NCI-H460 (cell line): ENCODE data around the gene RNGTT. TPM values are rescaled to one million over a fixed set of nuclear protein-coding genes. Genes with fewer than 3 reads are reported as not detected.
"Not testable (repeated sequence)": the region's sequence is repeated elsewhere in the genome, so short reads cannot be mapped to it uniquely, and the experiment has no call there.

Experiments used
- DNase-seq: peaks from one replicate; pipeline ENCODE4 v3.0.0-alpha.2; 2016; ENCODE audit warnings: low read depth; ENCODE audit errors: extremely low read depth
- total RNA-seq: library from RNA; depleted of rRNA; stranded (reverse); fragments of >200 nt; shearing (Covaris generic); gene quantifications from 2 replicates; pipeline ENCODE4 v1.2.3, GENCODE V29; 2014

The RNGTT gene
- total RNA-seq, 1 experiment from 2014 or later: 24.1 TPM

GRCh38 chr6:88972504-88973423 is 9.3 kb upstream of the RNGTT start:
- no peak for DNase-seq

- DNase-seq: no peak
These were observed 6.9 kb upstream of the RNGTT start for GRCh38 chr6:88970301-88970700.

- not testable (repeated sequence) for DNase-seq
These were observed 5.8 kb upstream of the RNGTT start for GRCh38 chr6:88969255-88969654.

GRCh38 chr6:88967891-88968290 is 4.5 kb upstream of the RNGTT start:
- DNase-seq: no peak

- no peak for DNase-seq
These were observed 2.3 kb upstream of the RNGTT start for GRCh38 chr6:88965691-88966090.

GRCh38 chr6:88964509-88964908 is 1.1 kb upstream of the RNGTT start:
- no peak for DNase-seq

GRCh38 chr6:88958842-88959241 is 4.6 kb downstream of the RNGTT start:
- no peak for DNase-seq

GRCh38 chr6:88953550-88954386 is 9.7 kb downstream of the RNGTT start:
- DNase-seq: no peak

- no peak for DNase-seq
These were observed 11.2 kb downstream of the RNGTT start for GRCh38 chr6:88952065-88952704.

GRCh38 chr6:88945415-88946008 is 17.9 kb downstream of the RNGTT start:
- no peak for DNase-seq

GRCh38 chr6:88933521-88933920 is 29.9 kb downstream of the RNGTT start:
- DNase-seq: no peak

- not testable (repeated sequence) for DNase-seq
These were observed 31.4 kb downstream of the RNGTT start for GRCh38 chr6:88932019-88932418.

GRCh38 chr6:88922775-88923548 is 40.5 kb downstream of the RNGTT start:
- DNase-seq: no peak

GRCh38 chr6:88921734-88922133 is 41.7 kb downstream of the RNGTT start:
- DNase-seq: no peak

- no peak for DNase-seq
These were observed 42.4 kb downstream of the RNGTT start for GRCh38 chr6:88920774-88921733.

GRCh38 chr6:88920088-88920487 is 43.3 kb downstream of the RNGTT start:
- DNase-seq: no peak

- DNase-seq: no peak
These were observed 44.4 kb downstream of the RNGTT start for GRCh38 chr6:88919032-88919431.

GRCh38 chr6:88916615-88917208 is 46.7 kb downstream of the RNGTT start:
- DNase-seq: no peak
